EH (cell line): Measurements from ENCODE around the gene KIF21A.

Experiments
- DNase-seq: peaks from one replicate; pipeline ENCODE4 v3.0.0-alpha.2; 2015; ENCODE audit warnings: low read depth

Gene KIF21A

GRCh38 chr12:39435531-39435930, 7.4 kb downstream of the KIF21A start:
- DNase-seq: peak; percentile 6

GRCh38 chr12:39431797-39432196, 11.1 kb downstream of the KIF21A start:
- DNase-seq: no peak

GRCh38 chr12:39431002-39431796, 11.7 kb downstream of the KIF21A start:
- DNase-seq: no peak

DNA sequence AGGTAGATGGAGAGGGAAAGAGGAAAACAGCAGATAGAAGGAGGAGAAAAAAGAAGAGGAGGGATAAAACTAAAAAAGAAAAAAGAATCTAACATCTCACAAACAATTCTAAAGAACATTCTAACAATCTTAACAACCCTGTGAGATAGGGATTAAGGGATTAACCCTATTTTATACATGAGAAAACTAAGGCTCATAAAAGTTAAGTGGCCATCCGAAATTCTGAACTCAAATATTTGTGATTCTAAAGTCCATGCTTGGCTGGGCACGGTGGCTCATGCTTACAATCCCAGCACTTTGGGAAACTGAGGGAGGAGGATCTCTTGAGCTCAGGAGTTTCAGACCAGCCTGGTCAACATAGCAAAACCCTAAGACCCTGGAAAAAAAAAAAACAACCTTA, 13.1 kb downstream of the KIF21A start:
- DNase-seq: no peak

- no peak for DNase-seq
Observed at GRCh38 chr12:39427360-39427808, 15.5 kb downstream of the KIF21A start.

GRCh38 chr12:39426636-39427240, 16.2 kb downstream of the KIF21A start:
- DNase-seq: peak; percentile 29

DNA sequence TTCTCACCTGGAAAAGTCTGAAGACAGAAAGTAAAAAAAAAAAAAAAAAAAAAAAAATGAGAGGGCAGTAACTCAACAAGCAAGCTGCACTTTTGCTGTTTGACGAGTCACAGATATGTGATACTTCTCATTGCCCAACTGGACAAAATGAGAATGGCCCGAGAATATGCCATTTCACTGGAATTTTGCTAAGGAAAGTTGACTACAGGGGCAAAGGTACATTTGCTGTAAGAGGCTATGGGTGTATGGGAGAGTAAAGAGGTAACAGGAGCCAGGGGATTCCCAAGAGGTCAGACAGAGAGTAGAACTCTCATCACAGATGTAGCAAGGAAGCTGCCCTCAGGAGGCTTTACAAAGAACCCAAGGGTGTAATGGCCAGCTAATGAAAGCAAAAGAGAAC, 22.9 kb downstream of the KIF21A start:
- DNase-seq: no peak

GRCh38 chr12:39419471-39419870, 23.4 kb downstream of the KIF21A start:
- no peak for DNase-seq

GRCh38 chr12:39417916-39418315, 25.0 kb downstream of the KIF21A start:
- no peak for DNase-seq

GRCh38 chr12:39413836-39414771, 28.8 kb downstream of the KIF21A start:
- DNase-seq: no peak

DNA sequence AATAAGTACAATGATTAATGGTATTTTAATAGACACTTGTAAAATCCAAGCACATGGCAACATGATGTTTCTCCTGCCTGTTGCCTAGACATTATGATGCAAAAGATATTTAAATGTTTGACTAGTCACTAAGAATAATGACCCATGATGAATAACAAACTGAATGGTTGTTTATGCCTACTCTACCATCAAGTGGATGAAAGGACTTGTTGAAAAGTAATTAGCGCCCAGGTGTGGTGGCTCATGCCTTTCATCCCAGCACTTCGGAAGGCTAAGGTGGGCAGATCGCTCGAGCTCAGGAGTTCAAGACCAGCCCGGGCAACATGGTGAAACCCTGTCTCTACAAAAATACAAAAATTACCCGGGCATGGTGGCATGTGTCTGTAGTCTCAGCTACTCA, 30.7 kb downstream of the KIF21A start:
- no peak for DNase-seq

- no peak for DNase-seq
Observed at GRCh38 chr12:39406262-39406661, 36.7 kb downstream of the KIF21A start.

DNA sequence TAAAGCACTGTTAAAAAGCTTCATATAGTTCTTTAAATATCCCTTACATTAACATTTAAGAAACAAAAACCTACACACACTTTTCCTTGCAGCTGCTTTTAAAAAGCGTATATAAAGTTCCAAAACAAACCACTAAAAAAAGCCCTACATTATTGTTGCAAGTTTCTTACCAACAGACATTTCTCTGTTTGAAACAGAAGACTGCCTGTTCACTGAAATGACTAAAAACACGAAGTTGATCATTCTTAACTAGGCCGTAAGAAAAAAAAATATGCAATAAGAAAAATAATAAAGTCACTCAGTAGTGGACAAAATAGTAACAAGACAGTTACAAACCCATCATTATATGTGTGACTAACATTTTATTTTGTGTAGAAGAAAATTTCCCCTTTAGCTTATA, 37.3 kb downstream of the KIF21A start:
- no peak for DNase-seq

DNA sequence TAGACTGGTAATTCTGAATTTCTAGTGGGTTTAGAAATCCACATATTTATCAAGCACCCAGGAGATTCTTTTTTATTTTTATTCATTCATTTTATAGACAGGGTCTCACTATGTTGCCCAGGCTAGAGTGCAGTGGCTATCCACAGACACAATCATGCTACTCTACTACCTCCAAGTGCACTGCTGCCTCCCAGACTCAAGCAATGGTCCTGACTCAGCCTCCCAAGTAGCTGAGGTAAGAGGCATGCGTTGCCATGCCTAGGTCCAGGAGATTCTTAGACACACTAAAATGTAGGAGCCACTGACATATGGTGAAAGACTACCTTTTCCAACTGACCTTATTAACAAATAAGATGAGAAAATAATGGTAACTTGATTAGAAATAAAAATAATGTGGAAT, 38.9 kb downstream of the KIF21A start:
- DNase-seq: no peak

GRCh38 chr12:39403376-39403775, 39.5 kb downstream of the KIF21A start:
- DNase-seq: no peak

DNA sequence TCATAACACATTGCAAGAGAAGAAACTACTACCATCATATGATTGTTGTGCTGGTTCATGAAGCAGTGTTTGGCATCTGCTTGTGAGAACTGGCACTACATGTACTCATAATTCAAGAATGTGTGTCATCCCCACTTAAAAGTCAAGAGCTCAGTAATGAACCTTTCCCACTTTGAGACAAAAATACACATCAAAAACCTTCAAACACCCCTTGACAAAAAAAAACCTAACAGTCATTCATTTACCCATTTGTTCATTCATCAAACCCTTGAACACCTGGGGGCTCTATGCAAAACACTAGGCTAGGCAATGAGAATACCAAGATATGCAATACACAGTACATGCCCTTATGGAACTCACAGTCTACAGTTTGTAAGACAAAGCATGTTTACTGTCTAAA, 40.0 kb downstream of the KIF21A start:
- DNase-seq: no peak

DNA sequence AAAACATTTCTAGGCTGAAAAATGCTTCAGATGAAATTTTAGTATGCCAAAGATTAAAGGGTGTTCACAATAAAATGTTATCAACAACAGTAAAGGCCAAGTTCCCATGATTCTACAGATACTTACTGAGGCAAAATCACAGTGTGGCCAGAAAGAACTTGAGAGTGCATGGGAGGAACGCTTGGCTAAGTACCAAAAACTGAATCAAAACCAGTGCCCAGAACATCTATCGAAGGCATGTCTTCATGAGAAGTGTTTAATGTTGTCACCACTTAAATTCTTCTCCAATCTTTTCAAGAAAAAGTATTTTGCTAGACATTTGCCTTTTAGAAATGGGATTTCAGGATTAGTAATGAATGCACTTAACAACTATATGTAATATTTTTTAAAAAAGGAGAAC, 41.5 kb downstream of the KIF21A start:
- DNase-seq: no peak

GRCh38 chr12:39395866-39396265, 47.1 kb downstream of the KIF21A start:
- no peak for DNase-seq

DNA sequence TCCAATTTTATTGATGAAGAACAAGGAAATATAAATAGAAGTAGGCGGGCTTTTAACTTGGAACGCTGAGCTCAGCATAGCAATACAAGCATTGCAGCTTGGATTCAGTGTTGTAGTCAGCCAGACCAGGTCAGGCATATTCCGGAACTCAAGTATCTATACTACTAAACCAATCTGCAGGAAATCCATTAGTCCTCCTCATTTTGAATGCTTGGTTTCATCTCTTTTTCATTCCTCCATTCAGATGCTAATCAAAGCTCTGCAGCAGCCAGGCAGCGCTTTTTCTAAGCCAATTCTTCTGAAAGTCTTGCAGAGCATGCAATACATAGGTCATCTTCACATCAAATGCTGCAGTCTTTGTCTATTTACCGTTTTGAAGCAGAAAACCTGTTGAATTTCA, 49.0 kb downstream of the KIF21A start:
- no peak for DNase-seq

- DNase-seq: no peak
Observed at GRCh38 chr12:39393179-39393578, 49.7 kb downstream of the KIF21A start.

- DNase-seq: no peak
Observed at GRCh38 chr12:39392154-39392925, 50.6 kb downstream of the KIF21A start.

DNA sequence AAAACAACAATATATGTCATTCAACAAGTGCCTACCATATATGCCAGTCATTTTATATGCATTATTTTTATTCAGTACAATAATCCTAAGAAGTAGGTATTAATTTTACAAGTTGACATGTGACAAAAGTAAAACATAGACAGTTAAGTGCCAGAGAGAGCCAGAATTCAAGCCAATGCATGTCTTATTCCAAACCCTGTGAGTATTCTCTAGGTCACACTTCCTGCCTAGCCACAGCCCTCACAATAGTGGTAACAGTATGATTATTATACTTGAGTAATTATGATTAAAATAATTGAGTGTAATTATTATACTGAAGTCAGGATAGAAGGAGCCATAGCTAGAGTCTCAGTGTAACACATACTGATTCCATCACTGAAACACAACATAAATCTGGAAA, 52.2 kb downstream of the KIF21A start:
- no peak for DNase-seq
